OCI-LY1 (cell line): ENCODE results near the gene TMEM126A.

Experiments
- CTCF ChIP-seq: fragments of 200-600 bp; sonication (generic), shearing (Covaris generic); IDR thresholded peaks from 2 replicates; pipeline ENCODE4 v1.5.1; 2017; ENCODE audit warnings: mild to moderate bottlenecking, antibody characterized with exemption, low read length, moderate library complexity, mixed read lengths
- EZH2 ChIP-seq: fragments of 200-600 bp; sonication (generic), shearing (Covaris generic); IDR thresholded peaks from 2 replicates; pipeline ENCODE4 v1.8.0; 2017; ENCODE audit warnings: borderline replicate concordance, mixed run types, mild to moderate bottlenecking, antibody characterized with exemption, low read length, moderate library complexity, mixed read lengths

GRCh38 chr11:85705800-85706199 is 58.0 kb downstream of the TMEM126A start:
- TF ChIP-seq CTCF = no peak
- no peak for TF ChIP-seq EZH2
